ENCODE results near the gene RET.

Gene RET

GRCh38 chr10:43162604-43163003 lies 85.7 kb downstream of the RET start:
- Histone ChIP-seq H3K9me3 (ENCODE audit: control insufficient read depth, insufficient read depth, low read depth, low read length) (no peaks in the 10 kb centered on the region), H3K27ac (ENCODE audit: extremely low read depth, low read depth, low read length) (no peak overlapping the region), H3K36me3 (ENCODE audit: control insufficient read depth in 2 of 2, insufficient read depth in 1 of 2, low read length in 2 of 2) (peaks cover 0 to 27% of the 10 kb centered on the region in 2 experiments; a peak in 1 of 3 replicates), H3K4me3 (ENCODE audit: low read depth, low read length) (no peak overlapping the region), H3K4me1 (ENCODE audit: control insufficient read depth, insufficient read depth, low read length) (0 out of 2 replicates have a peak, but pooled peaks cover 3% of the 10 kb centered on the region)
- no peak for TF ChIP-seq SP3 (tag by site-specific recombination; IDR thresholded peaks at IDR 0.05)
- TF ChIP-seq MZF1 (tag by site-specific recombination; IDR thresholded peaks at IDR 0.05; ENCODE audit: borderline replicate concordance), result no peak
- no peak for TF ChIP-seq REPIN1 (tag by site-specific recombination; IDR thresholded peaks at IDR 0.05; ENCODE audit: low read depth)
- TF ChIP-seq KLF17 (tag by site-specific recombination; IDR thresholded peaks at IDR 0.05), result no peak
- TF ChIP-seq ZNF174 (tag by site-specific recombination; IDR thresholded peaks at IDR 0.05), result no peak
- TF ChIP-seq MEIS1 (CRISPR knock-in tag; IDR thresholded peaks at IDR 0.05; ENCODE audit: borderline replicate concordance), result no peak
- TF ChIP-seq KLF8 (tag by site-specific recombination; IDR thresholded peaks at IDR 0.05), result no peak
- POLR2A ChIA-PET, result no interaction called here
- CTCF ChIA-PET, result no interaction called here

- no peaks in the 10 kb centered on the region for H3K9me3 ChIP-seq (ENCODE audit: control insufficient read depth, insufficient read depth, low read depth, low read length)
- TF ChIP-seq ZNF473 (tag by site-specific recombination; IDR thresholded peaks at IDR 0.05) (no peak), SP7 (tag by site-specific recombination; IDR thresholded peaks at IDR 0.05) (no peak), ZNF704 (tag by site-specific recombination; IDR thresholded peaks at IDR 0.05) (no peak), TRIM28 (IDR thresholded peaks at IDR 0.05; ENCODE audit: borderline replicate concordance, low read length) (no peak), SCRT2 (tag by site-specific recombination; IDR thresholded peaks at IDR 0.05) (no peak), SCRT1 (tag by site-specific recombination; IDR thresholded peaks at IDR 0.05; ENCODE audit: borderline replicate concordance) (no peak), ZFP41 (tag by site-specific recombination; IDR thresholded peaks at IDR 0.05; ENCODE audit: borderline replicate concordance) (no peak), ZNF701 (tag by site-specific recombination; IDR thresholded peaks at IDR 0.05) (no peak), ZNF639 (tag by site-specific recombination; IDR thresholded peaks at IDR 0.05) (no peak), ZBTB21 (tag by site-specific recombination; IDR thresholded peaks at IDR 0.05) (no peak), ZNF530 (tag by site-specific recombination; IDR thresholded peaks at IDR 0.05; ENCODE audit: low read depth) (no peak), ZNF302 (tag by site-specific recombination; IDR thresholded peaks at IDR 0.05; ENCODE audit: low read depth) (no peak), ZSCAN23 (tag by site-specific recombination; IDR thresholded peaks at IDR 0.05) (no peak), ZNF692 (tag by site-specific recombination; IDR thresholded peaks at IDR 0.05) (no peak), RBAK (tag by site-specific recombination; IDR thresholded peaks at IDR 0.05) (no peak), ZNF362 (tag by site-specific recombination; IDR thresholded peaks at IDR 0.05) (no peak), ZBTB26 (tag by site-specific recombination; optimal IDR thresholded peaks at IDR 0.05) (no peak), ZNF248 (tag by site-specific recombination; IDR thresholded peaks at IDR 0.05) (no peak), ZBTB6 (tag by site-specific recombination; IDR thresholded peaks at IDR 0.05) (no peak), ZNF174 (tag by site-specific recombination; IDR thresholded peaks at IDR 0.05) (no peak)
- ChIA-PET CTCF (no interaction called here), POLR2A (no interaction called here)
- H3K4me3 ChIP-seq (ENCODE audit: low read depth, low read length), result no peak overlapping the region
- peaks cover 0 to 29% of the 10 kb centered on the region in 2 experiments; a peak in 2 of 3 replicates for H3K36me3 ChIP-seq (ENCODE audit: control insufficient read depth in 2 of 2, insufficient read depth in 1 of 2, low read length in 2 of 2)
- no peaks in the 10 kb centered on the region for H3K4me1 ChIP-seq (ENCODE audit: control insufficient read depth, insufficient read depth, low read length)
- H3K27ac ChIP-seq (ENCODE audit: extremely low read depth, low read depth, low read length), result no peak overlapping the region
Measured at GRCh38 chr10:43166207-43166879, 89.5 kb downstream of the RET start.

Measured in HEK293 (cell line).